NCI-H526 treated with DMSO at 0.1 percent for 48 hours (cell line): ENCODE data around the gene ITPKB.
"Not testable (repeated sequence)": the region's sequence is repeated elsewhere in the genome, so short reads cannot be mapped to it uniquely, and the experiment has no call there.

Experiments
- DNase-seq: peaks from one replicate; lab custom pipeline; 2025; lab: John Stamatoyannopoulos, UW

The ITPKB gene

DNA sequence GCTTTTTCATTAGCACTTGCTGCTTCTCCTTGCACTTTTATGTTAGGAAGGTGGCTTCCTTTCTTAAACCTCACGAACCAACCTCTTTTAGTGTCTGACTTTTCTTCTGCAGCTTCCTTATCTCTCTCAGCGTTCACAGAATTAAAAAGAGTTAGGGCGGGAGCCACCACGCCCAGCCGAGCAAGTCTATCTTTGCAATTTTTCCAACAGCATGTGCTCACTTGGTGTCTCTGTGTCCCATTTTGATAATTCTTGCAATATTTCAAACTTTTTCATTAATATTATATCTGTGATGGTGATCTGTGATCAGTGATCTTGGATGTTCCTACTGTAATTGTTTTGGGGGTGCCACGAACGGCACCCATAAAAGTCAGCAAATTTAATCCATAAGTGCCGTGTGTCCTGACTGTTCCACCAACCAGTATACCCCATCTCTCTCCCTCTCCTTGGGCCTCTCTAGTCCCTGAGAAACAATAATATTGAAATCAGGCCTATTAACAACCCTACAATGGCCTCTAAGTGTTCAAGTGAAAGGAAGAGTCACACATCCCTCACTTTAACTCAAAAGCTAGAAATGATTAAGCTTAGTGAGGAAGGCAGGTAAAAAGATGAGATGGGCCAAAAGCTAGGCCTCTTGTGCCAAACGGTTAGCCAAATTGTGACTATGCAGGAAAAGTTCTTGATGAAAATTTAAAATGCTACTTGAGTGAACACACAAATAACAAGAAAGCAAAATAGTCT lies 15.9 kb upstream of the ITPKB start:
- DNase-seq = no peak

DNA sequence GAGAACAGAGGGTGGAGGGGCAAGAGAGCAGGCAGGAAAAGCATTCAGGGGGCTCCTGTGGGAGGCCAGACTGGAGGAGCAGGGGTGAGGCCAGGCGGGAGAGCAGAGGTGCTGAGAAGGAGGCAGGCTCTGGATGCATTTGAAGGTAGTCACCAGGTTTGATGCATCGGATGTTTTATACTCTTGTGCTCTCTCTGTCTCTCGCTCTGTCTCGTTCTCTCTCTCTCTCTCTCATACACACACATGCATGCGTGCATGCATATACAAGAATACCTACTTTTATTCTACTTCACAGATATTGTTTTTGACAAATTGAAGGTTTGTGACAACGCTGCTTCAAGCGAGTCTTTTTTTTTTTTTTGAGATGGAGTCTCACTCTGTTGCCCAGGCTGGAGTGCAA lies 15.0 kb upstream of the ITPKB start:
- DNase-seq = no peak

DNA sequence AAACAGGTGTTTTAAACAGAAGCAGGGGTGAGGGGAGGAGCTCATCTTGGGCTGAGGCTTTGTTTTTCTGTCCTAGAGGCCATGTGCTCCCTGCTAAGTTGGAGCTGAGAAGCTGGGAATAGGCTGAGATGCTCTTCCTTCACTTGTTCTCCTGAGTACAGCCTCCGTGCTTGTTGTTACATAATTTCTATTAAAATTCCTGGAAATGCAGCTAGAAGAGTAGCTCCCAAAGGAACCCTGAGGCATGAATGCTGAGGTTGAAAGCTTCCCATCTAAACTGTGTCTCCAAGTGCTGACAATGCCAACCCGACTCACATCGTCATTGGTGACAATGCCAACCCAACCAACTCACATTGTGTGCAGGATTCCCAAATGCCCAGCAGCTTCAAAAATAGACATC lies 12.6 kb upstream of the ITPKB start:
- no peak for DNase-seq

DNA sequence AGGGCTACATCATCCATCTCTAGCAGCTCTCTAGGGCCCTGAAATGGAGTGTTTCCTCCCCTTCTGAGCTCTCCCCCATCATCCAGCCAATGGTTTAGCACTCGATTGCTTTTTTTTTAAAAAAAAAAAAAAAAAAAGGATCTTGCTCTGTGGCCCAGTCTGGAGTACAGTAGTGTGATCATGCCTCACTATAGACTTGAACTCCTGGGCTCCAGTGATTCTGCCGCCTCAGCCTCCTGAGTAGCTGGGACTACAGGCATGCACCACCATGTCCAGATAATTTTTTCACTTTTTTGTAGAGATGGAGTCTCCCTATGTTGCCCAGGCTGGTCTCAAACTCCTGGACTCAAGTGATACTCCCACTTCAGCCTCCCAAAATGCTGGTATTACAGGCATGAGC lies 12.1 kb upstream of the ITPKB start:
- DNase-seq = no peak

DNA sequence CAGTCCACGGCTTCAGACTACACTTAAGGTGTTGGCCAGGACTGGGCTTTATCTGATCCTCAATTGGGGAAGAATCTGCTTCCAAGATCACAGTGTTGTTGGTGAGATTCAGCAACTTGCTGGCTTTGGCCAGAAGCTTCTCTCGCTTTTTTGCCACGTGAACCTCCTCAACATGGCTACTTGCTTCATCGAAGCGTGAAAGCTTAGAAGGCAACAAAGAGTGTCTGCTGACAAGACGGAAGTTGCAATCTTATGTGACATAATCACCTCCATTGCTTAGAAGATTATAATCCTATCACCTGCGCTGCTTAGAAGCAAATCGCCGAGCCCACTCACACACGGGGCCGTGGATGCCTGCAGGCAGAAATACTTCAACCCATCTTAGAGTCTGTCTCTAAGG lies 10.4 kb upstream of the ITPKB start:
- DNase-seq = no peak

DNA sequence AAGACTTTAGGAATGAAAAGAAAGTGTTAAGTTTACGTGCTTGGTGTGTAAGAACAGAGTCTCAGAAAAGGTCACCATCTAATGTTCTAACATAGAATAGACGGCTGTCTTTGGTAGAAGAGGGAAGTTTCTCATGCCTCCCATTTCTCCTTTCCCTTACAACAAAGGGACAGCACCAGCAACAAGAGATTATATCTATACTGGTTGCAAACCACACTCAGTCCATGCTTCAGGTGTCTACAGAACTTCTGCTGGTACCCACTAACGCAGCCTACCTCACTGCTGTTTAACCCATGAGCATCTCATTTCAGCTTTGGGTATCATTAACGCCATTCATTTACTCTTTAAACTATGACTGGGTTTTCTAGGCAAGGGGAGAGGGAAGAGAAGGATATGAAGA lies 9.2 kb upstream of the ITPKB start:
- no peak for DNase-seq

DNA sequence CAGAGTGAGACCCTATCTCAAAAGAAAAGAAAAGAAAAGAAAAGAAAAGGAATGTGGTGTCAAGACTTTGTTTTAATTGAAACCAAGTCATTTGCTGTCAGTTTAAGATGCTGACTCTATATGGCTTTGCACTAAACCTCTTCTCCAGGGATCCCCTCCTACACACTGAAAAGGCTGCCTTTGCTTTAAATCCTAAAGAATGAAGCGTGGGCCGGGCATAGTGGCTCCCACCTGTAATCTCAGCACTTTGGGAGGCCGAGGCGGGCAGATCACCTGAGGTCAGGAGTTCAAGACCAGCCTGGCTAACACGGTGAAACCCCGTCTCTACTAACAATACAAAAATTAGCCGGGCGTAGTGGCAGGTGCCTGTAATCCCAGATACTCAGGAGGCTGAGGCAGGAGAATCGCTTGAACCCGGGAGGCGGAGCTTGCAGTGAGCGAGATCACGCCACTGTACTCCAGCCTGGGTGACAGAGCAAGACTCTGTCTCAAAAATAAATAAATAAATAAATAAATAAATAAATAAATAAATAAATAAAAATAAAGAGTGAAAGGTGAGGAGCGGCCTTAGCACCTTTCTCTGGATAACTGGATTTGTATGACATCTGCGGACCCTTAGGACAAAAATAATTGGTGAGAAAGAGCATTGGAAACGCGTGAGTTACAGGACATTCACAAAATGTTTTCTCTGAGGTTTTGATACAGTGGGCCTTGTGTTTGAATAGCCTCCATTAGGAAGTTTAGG lies 8.6 kb upstream of the ITPKB start:
- not testable (repeated sequence) for DNase-seq

DNA sequence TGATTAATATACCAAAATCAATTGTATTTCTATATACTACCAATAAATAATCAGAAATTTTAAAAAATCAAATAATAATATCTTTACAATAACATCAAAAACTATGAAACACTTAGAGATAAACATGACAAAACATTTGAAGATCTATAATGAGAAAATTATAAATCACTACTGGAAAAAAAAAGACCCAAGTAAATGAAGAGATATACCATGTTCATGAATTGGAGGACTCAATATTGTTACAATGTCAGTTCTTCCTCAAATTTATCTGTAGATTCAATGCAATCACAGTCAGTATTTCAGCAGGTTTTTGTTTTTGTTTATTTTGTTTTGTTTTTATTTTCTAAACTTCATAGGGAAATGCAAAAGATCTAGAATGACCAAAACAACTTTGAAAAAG lies 4.2 kb upstream of the ITPKB start:
- no peak for DNase-seq

DNA sequence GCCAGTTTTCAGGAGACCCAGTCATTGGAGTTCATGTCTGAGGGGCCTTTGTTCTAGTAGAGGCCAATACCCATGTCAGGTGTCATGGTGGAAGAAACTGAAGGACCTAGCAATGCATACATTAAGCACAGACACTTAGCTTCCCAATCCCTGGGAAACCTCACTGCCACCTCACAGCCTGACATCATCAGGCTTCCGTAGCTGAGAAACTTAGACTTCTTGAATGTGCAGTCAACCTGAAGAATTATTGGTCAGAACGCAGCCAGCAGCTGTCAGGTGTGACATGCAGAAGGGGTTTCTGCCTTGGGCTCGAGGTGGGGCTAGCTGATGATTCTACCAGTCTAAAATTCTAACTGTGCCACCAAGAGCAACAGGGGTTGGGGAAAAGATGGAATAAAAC lies 1.9 kb upstream of the ITPKB start:
- no peak for DNase-seq

DNA sequence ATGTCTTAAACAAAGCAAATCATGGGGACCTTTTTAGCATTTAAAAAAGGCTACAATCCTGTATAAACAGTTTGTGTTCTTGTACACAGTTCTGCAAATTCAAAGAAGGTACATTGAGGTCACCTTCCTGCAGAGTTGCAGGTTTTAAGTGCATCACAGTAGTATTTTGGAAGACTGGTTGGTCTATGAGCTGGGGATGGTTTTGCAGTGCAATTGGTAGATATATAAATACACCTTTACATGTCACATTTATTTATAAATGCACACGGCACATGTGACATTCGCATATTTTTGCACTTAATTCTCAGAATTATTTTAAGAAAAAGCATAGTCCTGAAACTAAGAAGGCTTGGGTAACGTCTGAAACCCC lies 599 bp upstream of the ITPKB start:
- no peak for DNase-seq

DNA sequence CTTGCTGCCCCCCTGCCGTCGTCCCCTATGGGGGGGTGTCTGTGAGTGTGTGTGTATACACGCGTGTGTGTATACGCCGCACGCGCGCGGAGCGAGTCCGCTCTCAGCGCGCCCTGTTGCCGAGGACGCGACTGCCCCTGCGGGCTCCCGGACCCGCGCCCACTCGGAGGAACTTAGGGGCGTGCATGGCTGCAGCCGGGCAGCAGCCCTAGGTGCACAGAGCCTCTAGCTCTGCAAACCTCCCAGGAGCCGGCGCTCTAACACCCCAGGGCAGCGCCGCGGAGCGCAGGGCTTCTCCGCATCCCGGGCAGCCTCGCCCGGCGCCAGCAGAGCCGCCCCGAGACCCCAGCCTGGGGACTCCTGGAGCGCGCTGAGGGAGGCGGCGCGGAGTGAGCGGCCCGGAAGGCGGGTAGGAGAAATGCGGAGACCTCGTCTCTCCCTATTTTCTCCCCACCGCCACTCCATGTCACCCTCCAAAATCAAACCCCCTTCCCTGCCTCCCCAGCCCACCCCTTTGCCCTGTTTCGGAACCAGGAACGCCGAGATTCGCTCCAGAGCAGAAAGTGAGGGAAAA lies 574 bp downstream of the ITPKB start:
- DNase-seq = no peak

DNA sequence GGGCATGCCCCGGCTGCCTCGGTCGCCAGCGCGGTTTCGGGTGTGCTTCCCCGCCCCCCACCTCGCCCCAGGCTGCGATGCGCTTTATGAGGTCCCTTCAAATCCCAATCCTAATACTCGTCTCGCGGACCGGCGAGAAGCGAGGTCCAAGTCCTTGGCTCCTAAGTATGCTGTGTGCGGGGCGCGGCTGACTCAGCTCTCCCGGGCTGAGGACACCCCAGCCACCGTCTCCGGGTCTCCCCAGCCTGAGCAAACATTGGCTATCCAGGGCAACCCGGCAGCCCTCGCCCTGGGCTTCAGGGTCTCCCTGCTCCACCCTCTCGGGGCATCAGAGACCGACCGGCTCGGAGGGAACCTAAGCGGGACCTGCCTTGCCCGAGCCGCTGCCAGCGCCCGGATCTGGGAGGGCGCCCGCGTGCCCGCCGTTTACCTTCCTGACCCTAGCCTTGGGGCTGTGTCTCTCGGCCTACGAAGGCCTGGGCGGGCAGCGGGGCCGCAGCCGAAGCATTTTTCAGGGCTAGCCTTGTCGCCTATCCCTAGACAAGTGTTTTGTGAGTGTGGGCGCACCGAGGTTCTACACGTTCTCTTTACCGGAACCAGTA lies 1.2 kb downstream of the ITPKB start:
- no peak for DNase-seq

DNA sequence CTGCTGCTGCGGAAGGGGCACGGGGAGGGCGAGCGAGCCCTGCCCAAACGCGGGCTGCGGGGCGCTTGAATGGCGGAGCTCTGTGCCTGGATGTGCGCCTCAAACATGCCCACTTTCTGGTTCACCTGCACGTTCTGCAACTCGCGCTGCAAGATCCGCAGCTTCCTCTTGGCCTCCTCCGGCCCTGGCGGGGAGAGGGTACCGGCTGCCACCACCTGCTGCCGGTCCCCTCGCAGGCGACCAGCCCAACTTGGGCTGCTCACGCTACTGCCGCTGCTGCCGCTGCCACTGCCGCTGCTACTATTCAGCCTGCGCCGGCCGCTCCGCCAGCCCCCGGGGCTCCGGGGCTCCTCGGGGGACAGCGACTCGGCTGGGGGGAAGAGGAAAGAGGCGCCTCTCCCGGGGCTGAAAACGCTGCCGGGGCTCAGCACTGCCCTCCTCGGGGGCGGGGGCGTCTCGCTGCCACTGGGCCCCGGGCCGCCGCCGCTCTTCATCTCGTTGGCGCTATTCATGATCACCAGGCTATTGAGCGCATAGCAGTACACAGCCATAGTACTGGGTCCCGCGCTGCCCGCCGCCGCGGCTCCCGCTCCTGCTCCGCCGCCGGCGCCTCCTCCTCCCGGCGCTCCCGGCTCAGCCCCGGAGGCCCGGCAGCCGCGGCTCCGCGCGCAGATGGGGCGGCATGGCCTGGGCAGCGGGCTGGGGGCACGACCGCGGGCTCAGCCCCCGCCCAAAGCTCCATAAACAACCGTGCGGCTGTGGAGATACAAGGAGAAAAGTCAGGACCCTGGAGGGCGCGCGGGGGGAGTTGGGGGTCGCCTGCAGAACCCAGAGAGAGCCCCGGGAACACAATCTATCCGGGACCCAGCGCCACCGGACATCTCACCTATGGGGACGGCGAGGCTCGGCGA lies 1.9 kb downstream of the ITPKB start:
- DNase-seq = no peak

DNA sequence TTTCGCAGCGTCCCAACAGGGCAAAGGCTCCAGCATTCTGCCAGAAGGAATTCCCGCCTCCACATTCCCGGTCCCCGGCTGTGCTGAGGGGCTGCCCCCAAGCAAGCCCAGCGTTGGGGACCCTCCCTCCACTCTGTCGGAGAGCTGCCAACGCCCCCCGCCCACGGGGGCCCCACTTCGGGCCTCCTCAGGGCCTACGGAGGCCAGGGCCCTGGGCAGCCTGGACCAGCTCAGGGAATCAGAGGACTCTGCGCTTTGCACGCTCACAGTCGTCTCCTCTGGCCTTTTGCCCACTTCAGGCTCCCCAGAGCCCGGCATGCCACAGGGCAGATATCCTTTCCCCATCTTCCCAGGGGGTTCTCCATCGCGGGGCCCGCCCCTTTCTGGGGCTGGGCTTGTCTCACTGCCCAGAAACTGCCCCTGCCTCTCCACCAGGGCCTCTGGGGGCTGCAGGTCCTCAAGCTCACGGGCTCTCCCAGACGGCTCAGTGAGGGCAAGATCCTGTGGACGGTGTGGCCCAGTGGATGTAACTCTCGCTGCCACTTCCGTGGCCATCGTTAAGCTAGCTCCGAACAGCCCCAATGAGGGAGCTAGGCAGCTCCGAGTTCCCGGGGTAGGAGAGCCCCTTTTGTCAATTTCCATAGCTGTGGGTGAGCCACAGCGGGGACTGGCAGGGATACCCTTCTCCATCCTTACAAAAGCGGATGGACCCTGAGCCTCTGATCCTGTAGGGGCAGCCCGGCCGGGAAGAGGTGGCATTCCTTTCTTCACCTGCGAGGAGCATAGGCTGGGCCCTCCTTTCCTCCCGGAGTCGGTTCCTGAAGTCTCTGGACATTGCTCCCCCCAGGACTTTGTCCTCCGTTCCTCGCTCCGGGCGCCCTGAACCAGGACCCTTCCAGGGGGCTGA lies 2.8 kb downstream of the ITPKB start:
- no peak for DNase-seq

DNA sequence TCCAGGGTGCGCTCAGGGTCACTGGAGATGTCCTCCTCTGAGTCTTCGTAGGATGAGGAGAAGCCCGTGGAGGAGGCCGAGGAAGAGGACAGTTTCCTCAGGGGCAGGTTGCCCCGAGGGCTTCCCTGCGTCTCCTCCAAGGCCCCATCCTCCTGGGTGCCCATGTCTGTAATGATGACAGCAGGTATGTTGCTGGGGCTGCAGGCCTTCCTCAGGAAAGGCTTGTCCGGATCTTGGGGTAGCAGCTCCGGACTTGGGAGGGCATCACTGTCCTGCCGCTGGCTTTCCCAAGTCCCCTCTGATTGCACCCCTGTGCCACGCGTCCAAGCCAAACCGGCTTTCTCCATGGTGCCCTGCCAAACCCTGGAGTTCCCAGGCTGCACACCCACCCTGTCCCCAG lies 3.5 kb downstream of the ITPKB start:
- no peak for DNase-seq

DNA sequence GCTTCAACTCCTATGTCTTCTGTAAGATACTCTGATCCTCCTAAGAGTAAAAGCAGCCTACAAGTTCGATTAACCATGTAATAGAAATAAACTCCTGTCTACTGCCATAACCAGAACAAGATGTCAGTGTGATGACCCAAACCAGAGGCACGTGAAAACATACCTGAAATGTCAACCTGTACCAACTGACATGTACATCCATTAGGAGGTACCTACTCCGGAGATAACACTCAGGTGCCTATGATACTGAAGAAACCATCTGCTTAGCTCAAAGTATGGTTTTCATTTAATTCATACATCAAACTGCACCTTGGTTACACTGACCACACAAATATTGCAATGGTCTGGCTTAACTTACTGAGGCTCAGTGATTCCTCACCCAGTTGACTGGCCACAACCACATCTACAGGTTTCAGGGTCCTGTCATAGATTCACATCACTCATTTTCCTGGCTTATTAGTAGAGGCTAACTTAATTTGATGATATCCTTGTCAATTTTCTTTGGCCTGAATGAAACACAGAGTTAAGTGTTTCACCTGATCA lies 4.4 kb downstream of the ITPKB start:
- DNase-seq = no peak

DNA sequence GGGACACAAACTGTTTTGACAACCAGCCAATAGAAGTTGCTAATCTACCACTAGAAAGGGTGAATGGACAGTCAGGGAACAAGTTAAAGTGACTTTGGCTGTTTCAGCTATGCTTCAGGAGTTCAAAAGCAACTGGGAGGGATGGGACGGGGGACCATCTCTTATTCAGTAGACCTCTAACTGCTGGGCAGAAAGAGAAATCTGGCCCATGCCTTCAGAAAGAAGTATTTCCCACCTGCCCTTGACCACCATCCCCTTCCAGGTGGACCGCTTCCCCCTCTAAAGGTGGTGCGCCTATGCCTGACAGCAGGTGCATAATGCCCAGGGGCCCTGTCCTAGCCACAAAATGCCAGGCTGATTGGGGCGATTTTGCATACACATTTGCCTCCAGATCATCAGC lies 5.2 kb downstream of the ITPKB start:
- no peak for DNase-seq

DNA sequence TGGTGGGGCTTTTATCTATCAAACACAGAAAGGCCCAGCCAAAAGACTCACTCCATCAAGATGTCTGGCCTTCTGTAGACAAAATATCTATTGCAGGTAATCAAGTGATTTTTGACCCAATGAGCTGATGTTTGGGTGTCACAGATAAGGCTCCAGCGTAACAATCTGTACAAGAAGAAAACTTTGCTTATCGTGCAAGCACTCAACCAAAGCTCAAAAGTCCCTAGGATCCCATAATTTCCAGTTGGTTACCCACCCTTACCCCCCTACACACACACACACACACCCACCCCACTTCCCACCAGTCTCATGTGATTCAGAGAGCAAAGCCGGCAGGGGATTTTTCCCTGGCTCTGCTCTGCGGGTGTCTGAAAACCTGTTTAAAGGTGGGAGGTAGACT lies 5.8 kb downstream of the ITPKB start:
- no peak for DNase-seq

DNA sequence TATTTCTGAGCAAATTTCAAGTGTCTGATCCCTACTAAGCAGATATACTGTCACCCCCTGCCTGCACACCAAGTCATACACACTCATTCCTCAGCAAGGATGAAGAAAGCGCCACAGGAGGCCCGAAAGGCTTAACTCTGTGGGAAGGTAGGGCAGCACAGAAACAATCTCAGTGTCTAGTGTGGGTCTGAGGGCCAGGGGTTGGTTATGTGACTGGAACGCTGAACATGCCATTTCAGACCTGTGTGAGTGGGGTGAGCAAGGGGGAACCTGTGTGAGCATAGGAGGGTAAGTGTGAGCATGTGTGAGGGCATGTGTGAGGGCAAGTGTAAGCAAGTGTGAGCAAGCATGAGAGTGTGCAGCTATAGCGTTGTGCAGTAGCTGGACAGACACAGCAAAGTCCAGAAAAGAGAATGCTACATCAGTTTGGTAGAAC lies 6.2 kb downstream of the ITPKB start:
- DNase-seq = no peak

DNA sequence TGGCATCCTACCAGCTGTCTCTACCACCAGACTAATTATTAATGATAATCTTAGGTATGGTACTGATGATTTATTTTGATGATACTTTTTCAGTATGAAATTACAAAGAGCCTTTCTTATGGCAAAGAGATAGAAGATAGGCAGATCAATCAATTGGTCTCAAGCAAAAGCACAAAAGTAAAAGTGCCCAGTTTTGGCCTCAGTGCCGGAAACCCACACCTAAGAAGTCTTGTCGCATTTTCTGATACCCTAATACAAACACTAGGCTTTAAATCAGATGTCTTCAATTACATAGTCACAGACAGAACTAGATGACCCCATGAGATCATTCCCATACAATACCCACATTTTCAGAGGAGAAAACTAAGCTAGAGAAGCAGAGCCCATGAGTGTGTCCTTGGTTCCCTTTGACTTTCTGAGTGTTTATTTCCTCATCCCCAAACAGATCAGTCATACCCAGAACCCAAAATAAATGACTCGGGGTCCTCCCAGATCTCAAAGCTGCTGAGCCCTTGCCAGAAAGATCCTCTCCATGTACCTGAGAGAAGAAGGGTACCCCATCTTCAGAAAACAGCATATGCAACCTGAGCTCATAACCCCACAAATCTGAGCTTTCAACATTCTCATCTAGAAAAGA lies 7.7 kb downstream of the ITPKB start:
- no peak for DNase-seq
